Bronchial epithelial cell (primary cell): ENCODE results near the gene DENND1B. TPM values are rescaled to one million over a fixed set of nuclear protein-coding genes. Genes with fewer than 3 reads are reported as not detected.

Experiments used
- DNase-seq: peaks from one replicate; pipeline ENCODE4 v3.0.0-alpha.2; 2010; ENCODE audit warnings: low read depth
- FAIRE-seq: peaks from 2 replicates; lab custom pipeline; 2011; peaks lifted over from hg19 to GRCh38; lab: Jason Lieb, UNC
- H3K27me3 ChIP-seq: 2 replicates; pipeline ENCODE4 v1.5.1; 2011; ENCODE audit warnings: low read length; ENCODE audit not compliant: control insufficient read depth, insufficient read depth
- H3K36me3 ChIP-seq: 2 replicates; pipeline ENCODE4 v1.5.1; 2011; ENCODE audit warnings: low read length; ENCODE audit not compliant: control insufficient read depth, insufficient read depth
- H3K4me3 ChIP-seq: 2 replicates; pipeline ENCODE4 v1.5.1; 2011; ENCODE audit warnings: mild to moderate bottlenecking, low read depth, low read length, control low read depth
- total RNA-seq: library from RNA; depleted of rRNA; stranded (reverse); fragments of >200 nt; gene quantifications from 2 replicates; pipeline ENCODE4 v1.2.1, GENCODE V29; 2014
- TF ChIP-seq, protein P1 (sequence below): IDR thresholded peaks from 2 replicates; pipeline ENCODE4 v1.5.1; 2011; ENCODE audit warnings: mild to moderate bottlenecking, moderate library complexity, low read length, control low read depth, inconsistent platforms; ENCODE audit not compliant: insufficient read depth, severe bottlenecking

Gene DENND1B
- total RNA-seq, 1 donor from 2014 or later: 15.5 TPM

DNA sequence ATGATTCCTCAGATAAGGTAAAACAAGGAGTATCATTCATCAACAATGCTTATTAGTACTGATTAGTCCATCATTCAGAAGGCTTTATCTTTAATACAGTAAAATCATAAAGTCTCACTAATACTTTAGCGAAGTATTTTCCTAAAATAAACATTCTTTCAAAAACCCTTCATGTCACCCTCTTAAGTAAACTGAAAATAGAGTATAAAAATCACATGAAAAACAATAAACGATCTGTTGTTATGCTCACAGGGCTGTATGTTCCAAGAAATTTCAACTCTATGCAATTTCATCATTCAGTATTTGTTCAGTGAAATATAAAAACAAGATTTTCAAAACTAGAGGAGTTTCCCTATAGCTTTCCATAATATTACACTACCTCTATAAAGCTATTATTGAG, 102.0 kb downstream of the DENND1B start:
- no peak overlapping the region for H3K4me3 ChIP-seq
- no peaks in the 10 kb centered on the region for H3K27me3 ChIP-seq
- FAIRE-seq (no peak), DNase-seq (no peak)
- TF ChIP-seq, protein P1, sequence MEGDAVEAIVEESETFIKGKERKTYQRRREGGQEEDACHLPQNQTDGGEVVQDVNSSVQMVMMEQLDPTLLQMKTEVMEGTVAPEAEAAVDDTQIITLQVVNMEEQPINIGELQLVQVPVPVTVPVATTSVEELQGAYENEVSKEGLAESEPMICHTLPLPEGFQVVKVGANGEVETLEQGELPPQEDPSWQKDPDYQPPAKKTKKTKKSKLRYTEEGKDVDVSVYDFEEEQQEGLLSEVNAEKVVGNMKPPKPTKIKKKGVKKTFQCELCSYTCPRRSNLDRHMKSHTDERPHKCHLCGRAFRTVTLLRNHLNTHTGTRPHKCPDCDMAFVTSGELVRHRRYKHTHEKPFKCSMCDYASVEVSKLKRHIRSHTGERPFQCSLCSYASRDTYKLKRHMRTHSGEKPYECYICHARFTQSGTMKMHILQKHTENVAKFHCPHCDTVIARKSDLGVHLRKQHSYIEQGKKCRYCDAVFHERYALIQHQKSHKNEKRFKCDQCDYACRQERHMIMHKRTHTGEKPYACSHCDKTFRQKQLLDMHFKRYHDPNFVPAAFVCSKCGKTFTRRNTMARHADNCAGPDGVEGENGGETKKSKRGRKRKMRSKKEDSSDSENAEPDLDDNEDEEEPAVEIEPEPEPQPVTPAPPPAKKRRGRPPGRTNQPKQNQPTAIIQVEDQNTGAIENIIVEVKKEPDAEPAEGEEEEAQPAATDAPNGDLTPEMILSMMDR: no peak
- H3K36me3 ChIP-seq: no peaks in the 10 kb centered on the region

DNA sequence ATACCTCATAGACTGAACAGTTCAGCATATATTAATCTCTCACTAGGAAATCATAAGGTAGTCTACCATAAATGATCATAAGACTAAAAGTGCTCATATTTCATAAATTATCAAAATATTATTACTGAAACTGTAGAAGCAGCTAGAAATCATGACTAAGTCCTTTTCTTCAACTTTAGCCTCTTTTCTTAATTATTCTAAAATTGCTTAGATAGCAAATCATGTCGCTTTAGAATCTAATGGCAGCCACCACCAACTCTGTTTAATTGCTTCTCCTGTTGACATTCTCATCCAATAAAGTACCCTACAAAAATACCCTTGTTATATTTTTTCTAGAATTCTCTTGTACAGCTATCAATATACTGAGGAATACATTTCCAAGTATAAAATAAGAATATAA, 102.9 kb downstream of the DENND1B start:
- H3K36me3 ChIP-seq: no peaks in the 10 kb centered on the region
- TF ChIP-seq, protein P1: no peak
- DNase-seq: no peak
- H3K27me3 ChIP-seq: no peaks in the 10 kb centered on the region
- H3K4me3 ChIP-seq: no peak overlapping the region
- no peak for FAIRE-seq

DNA sequence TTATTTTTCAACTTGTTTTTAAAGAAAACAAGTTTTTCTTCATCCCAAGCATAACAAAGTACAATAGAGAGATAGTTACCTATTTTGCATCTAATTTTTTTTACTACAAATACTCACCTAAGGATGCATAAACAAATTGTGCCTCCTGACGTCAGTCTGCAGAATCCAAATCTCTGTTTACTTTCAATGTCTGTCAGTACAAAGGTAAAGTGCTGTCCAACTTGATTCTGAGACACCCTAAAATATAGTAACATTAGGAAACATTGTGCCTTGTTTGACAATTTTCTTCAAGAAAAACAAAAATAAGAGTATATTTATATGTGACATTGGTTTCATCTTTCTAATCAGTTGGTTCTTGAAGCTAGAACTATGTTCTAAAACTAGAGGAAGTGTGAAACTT, 103.4 kb downstream of the DENND1B start:
- TF ChIP-seq, protein P1: no peak
- H3K27me3 ChIP-seq: no peaks in the 10 kb centered on the region
- no peaks in the 10 kb centered on the region for H3K36me3 ChIP-seq
- H3K4me3 ChIP-seq: no peak overlapping the region
- FAIRE-seq (no peak), DNase-seq (no peak)

DNA sequence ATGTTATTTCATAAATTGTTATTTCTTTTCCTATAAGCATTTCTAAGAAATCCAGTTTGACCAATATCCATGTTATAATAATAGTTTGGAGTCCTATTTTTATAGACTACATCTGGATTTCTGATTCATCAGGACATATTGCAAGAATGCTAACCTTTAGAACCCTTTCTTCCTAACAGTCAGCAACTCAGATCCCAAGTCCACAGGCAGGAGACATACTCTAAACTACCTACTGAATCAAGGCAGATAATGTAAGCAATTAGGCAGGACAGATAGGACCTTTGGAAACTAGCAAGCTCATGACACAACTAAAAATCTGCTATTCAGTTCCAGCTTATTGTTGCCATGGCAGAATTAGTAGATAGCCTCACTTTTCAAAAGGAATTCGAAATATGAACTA, 104.1 kb downstream of the DENND1B start:
- FAIRE-seq (no peak), DNase-seq (no peak)
- H3K27me3 ChIP-seq: no peaks in the 10 kb centered on the region
- no peak overlapping the region for H3K4me3 ChIP-seq
- TF ChIP-seq, protein P1: no peak
- no peaks in the 10 kb centered on the region for H3K36me3 ChIP-seq

DNA sequence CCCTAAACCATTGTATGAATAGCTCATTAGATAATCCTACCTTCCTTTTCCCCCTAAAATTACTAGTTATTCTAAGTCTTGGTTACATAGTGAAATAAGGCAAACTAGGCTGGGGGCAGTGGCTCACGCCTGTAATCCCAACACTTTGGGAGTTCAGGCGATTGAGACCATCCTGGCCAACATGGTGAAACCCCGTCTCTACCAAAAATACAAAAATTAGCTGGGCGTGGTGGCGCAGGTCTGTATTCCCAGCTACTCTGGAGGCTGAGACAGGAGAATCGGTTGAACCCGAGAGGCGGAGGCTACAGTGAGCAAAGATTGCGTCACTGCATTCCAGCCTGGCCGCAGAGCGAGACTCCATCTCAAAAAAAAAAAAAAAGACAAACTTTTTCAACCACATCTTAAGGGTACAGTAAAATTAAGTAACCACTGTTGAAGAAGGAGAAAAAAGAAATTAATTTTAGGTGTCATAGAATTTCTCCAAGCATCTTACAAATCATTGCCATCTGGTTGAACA, 108.5 kb downstream of the DENND1B start:
- no peak for DNase-seq
- no peak for FAIRE-seq
- Histone ChIP-seq H3K27me3 (no peaks in the 10 kb centered on the region), H3K4me3 (no peak overlapping the region), H3K36me3 (no peaks in the 10 kb centered on the region)
- TF ChIP-seq, protein P1: no peak

DNA sequence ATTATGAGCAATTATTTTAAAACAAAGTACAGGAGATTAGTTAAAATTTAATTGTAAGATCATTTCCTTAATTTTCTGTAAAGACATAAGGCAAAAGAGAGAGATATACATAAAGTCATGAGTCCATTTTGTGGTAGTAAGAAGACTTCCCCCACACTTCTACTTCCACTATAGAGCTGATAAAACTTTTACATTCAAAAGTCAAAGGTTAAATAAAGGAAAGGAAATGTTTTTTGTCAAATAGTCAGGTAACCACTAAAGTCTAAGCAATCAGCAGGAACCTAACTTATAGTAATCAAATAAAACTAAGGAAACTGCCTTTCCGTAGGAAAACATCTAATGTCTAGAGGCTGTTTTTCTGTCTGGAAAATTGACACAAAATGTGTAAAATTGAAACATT, 110.9 kb downstream of the DENND1B start:
- H3K4me3 ChIP-seq: no peak overlapping the region
- H3K27me3 ChIP-seq: no peaks in the 10 kb centered on the region
- FAIRE-seq (no peak), DNase-seq (no peak)
- TF ChIP-seq, protein P1: no peak
- H3K36me3 ChIP-seq: no peaks in the 10 kb centered on the region
